NCI-H510A (cell line): ENCODE results near the gene CFL1.
A peak's percentile ranks its signal among the peaks of the same experiment; 100 is the strongest.

Source experiments
- DNase-seq: peaks from one replicate; lab custom pipeline; 2025; lab: John Stamatoyannopoulos, UW

CFL1 gene

DNA sequence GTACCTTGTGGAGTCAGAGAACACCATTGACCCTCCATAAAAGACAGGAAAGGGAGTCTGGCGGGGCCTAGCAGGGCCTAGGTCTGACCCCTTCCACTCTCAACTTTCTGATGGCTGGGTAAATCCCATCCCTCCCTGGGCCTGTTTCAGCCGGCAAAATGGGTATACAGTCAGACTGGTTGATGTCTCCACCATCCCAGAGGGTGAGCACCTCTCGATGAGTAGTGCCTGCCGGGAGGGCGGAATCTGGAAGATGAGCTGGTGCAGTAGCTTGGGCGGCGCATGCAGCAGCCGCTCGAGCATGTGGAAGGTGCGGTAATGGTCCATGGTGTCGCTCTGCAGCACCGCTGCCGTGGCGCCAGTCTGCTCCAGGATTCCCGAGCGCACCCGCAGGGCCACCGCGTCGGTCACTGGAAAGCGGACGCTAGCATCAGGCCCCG lies 29.8 kb upstream of the CFL1 start:
- no peak for DNase-seq

GRCh38 chr11:65886826-65887722 lies 29.1 kb upstream of the CFL1 start:
- DNase-seq, result no peak

- DNase-seq, result no peak
Measured at GRCh38 chr11:65885808-65886536, 28.0 kb upstream of the CFL1 start.

DNA sequence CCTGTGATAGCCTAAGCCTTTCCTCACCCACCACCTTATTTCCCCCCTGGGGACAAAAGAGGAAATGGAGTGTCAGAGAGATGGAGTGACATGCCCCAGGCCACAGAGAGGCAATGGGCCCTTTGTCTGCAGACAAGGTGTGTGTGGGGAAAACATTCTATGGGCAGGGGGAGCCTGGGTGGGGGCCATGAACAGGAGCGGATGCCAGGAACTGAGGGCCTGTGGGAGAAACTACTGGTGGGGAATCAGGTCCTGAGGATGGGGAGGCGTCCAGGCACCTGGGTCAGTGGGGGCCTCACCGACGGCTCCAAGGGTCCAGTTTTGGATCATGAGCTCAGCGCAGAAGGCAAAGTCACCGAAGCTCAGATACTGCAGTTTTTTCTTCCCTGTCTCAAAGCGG lies 27.3 kb upstream of the CFL1 start:
- DNase-seq, result no peak

DNA sequence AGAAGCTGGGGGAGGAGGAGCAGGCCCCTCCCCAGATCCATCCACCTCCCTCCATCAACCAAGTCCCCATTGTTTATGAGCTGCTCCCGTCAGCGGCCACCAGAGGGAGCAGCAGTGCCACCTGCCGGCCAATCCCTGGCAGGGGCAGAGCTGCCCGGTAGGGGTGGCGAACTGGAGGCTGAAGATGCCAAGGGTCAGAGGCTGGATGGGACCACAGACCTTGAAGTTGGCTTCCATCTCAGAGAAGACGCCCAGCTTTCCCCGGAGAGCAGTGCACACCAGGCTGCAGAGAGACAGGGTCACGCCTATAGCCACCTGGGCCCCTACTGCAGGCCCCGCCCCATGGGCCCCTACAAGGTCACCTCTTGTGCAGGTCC lies 26.7 kb upstream of the CFL1 start:
- DNase-seq, result peak; percentile 45

- no peak for DNase-seq
Measured at GRCh38 chr11:65883786-65884715, 26.1 kb upstream of the CFL1 start.

DNA sequence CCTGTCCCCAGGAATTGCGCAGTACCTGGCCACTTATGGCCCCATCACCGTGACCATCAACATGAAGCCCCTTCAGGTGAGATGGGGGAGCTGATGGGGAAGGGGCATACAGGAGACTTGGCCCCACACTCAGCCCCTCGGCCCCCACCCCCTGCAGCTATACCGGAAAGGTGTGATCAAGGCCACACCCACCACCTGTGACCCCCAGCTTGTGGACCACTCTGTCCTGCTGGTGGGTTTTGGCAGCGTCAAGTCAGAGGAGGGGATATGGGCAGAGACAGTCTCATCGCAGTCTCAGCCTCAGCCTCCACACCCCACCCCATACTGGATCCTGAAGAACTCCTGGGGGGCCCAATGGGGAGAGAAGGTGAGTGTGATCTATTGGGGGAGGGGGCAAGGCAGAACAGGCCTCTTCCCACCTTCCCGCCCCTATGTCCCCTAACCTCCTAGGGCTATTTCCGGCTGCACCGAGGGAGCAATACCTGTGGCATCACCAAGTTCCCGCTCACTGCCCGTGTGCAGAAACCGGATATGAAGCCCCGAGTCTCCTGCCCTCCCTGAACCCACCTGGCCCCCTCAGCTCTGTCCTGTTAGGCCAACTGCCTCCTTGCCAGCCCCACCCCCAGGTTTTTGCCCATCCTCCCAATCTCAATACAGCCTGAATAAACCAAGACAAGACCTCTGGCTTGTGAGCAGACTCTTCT lies 25.2 kb upstream of the CFL1 start:
- DNase-seq, result no peak

GRCh38 chr11:65882120-65883057 lies 24.4 kb upstream of the CFL1 start:
- DNase-seq, result no peak

DNA sequence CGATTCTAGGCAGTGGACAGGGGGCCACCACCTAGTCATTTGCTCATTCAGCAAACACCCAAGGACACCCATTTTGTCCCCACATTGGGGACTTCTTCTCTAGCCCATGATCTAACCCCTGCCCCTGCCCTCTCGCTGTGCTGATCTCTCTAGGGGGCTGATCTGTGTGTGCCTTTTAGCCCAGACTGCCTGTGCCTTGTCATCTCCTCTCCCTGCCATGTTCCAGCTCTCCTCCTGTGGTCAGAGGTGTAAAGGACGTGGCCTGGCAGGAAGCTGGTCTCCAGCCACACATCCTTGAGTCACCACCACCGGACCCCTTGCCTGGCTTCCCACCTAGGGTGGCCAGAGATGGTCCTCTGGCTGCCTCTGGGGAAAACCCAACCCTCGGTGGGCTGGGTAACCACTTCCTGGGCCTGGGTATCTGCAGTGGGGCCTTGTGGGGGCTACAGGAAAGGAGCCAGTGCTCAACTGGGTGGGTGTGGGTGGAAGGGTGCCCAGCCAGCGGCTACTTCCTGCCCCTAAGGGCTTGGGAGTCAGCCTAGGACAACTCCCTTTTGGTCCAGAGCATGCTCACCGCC lies 23.0 kb upstream of the CFL1 start:
- DNase-seq, result no peak

- DNase-seq, result no peak
Measured at GRCh38 chr11:65880027-65880426, 22.0 kb upstream of the CFL1 start.

- no peak for DNase-seq
Measured at GRCh38 chr11:65879617-65880016, 21.6 kb upstream of the CFL1 start, which contains the start of gene CTSW. Gene CTSW (plus strand): TSS chr11:65879837. CDS start chr11:65879855, 18 bp downstream.

- DNase-seq, result peak; percentile 87
Measured at GRCh38 chr11:65873318-65874156, 15.6 kb upstream of the CFL1 start.

DNA sequence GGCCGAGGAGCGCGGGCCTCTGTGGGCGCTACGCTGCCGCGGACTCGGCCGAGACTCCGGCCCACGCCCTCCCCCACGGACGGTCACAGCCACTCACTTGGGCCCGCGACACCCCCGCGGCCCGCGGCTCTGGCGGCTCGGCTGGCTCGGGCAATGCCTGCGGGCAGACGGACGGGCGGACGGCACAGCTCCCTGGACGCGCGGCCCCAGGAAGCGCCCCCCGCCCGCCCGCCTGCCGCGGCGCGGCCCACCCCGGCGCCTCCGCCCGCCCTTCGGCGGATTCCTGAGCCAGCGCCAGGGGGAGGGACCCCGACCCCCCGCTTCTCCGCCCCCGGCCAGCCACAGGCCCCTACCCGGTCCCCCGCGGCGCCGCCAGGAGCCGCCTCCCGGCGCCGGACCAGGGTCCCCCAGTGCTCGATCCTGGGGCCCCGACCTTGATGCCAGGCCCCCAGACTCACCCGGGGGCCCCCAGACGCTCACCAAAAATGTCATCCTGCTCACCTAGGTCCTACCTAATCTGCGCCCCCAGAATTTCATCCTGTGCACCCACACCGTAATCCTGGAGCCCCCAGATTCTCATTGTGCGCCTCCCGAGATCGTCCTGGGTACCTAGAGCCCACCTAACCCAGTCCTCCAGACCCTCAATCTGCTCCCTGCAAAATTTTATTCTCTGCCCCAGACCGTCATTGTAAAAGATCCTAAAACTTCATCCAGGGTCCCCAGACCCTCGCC lies 14.8 kb upstream of the CFL1 start, which contains the start of gene EFEMP2:
Gene EFEMP2 (minus strand): TSS at position 215 of the 732 bp plus-strand sequence. CDS start 446 bp downstream, outside the sequence.
- DNase-seq, result no peak

GRCh38 chr11:65871811-65872548 lies 14.0 kb upstream of the CFL1 start:
- DNase-seq, result no peak

GRCh38 chr11:65870706-65871681 lies 13.0 kb upstream of the CFL1 start:
- peak; percentile 34 for DNase-seq

DNA sequence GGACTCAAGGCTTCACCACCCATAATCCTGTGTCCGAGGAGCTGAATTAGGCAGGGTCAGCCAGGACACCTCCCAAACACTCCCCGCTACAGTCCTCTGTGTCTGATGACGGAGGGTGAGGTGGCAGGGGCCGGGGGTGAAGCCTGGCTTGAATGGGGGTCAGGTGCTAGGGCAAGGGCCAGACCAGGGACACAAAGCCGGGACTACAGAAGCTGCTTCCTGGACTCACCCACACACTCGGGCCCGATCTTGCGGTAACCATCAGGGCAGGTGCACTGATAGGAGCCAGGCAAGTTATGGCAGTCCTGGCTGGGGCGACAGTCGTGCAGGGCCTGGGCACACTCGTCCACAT lies 12.3 kb upstream of the CFL1 start:
- DNase-seq, result no peak
